Astrocyte of the spinal cord (primary cell): ENCODE measurements around the gene C3orf22.

Experiments
- DNase-seq: peaks from one replicate; pipeline ENCODE4 v3.0.0; 2011; ENCODE audit warnings: low read depth, low spot score
- H3K4me3 ChIP-seq: 2 replicates; pipeline ENCODE4 v1.5.1; 2011; ENCODE audit warnings: low read depth, mild to moderate bottlenecking, low read length, moderate library complexity
- in situ Hi-C: cut with HindIII; loops from 2 replicates; pipeline ENCODE4 v1.10.0; 2017; ENCODE audit warnings: low sequenced_read_pairs
- TF ChIP-seq, protein P1 (sequence below): IDR thresholded peaks from 2 replicates; pipeline ENCODE4 v1.5.1; 2012; ENCODE audit warnings: low read depth, mild to moderate bottlenecking, low read length, inconsistent platforms

Gene C3orf22

DNA sequence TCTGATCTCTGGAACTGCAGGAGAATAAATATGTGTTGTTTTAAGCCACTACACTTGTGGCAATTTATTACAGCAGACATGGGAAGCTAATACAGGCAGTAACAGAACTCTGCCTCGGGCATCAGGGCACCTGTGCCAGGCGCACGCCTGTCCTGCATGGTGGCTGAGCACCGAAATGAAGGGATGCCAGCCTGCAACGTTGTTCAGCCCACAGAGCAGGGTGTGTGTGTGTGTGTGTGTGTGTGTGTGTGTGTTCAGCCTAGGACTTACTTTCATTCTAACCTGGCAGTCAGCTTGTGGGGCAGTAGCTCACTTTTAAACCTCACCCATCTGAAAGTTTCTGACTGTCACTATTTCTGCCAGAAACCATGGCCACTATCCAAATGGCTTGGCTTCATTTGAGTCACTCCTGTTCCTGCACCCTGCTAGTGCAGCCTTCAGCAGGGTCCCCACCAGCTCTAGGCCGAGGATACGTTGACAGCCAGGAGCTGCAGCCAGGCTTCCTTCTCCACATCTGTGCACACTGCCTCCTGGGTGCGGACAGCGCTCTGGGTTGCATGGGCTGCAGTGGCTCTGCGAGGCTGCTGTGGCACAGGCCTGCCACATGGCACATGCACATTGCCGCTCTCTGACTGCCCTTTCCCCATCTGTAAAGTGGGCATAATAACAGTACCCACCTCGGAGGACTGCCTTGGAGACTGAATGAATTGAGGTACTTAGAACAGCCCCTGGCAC lies 45.6 kb downstream of the C3orf22 start:
- no peak for DNase-seq
- in situ Hi-C loops: no loop called here
- no peak overlapping the region for H3K4me3 ChIP-seq
- TF ChIP-seq, protein P1, sequence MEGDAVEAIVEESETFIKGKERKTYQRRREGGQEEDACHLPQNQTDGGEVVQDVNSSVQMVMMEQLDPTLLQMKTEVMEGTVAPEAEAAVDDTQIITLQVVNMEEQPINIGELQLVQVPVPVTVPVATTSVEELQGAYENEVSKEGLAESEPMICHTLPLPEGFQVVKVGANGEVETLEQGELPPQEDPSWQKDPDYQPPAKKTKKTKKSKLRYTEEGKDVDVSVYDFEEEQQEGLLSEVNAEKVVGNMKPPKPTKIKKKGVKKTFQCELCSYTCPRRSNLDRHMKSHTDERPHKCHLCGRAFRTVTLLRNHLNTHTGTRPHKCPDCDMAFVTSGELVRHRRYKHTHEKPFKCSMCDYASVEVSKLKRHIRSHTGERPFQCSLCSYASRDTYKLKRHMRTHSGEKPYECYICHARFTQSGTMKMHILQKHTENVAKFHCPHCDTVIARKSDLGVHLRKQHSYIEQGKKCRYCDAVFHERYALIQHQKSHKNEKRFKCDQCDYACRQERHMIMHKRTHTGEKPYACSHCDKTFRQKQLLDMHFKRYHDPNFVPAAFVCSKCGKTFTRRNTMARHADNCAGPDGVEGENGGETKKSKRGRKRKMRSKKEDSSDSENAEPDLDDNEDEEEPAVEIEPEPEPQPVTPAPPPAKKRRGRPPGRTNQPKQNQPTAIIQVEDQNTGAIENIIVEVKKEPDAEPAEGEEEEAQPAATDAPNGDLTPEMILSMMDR: no peak

DNA sequence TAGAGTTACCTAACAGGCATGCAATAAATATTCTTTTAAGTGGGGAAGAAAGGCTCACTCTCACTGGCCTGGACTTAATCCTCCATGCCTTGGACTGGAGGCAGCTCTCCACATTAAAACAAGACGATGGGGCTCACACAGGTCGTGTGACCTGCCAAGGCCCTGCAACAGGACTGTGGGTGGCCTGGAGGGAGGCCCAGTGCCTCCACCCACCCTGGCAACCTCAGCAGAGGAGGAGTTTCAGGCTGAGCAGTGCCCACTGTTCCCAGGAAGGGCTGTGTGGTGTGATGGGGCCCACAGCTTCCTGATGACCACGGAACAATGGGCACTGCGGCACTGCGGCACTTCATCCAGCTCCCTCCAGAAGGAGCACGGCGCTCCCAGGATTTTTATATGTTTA lies 46.7 kb downstream of the C3orf22 start:
- no peak for DNase-seq
- TF ChIP-seq, protein P1: no peak
- in situ Hi-C loops: no loop called here
- H3K4me3 ChIP-seq: no peak overlapping the region

DNA sequence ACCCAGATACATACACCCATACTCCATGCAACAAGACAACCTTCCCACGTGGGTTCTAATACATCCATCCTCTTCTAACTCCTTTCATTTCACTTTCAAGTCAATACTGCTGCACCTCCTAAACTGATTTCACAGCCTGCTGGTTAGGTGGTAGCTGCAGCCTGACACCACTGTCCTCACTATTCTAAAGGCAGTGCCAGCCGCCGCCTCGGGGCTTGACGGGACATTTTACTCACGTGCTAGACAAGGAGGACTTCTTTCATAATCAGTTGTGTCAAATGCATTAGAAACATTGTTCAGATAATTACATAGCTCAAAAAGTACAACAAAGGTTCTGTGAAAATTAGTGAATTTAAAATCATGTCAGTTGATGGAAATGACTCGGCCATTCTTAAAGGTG lies 47.4 kb downstream of the C3orf22 start:
- in situ Hi-C loops: no loop called here
- no peak for DNase-seq
- TF ChIP-seq, protein P1: no peak
- no peak overlapping the region for H3K4me3 ChIP-seq

DNA sequence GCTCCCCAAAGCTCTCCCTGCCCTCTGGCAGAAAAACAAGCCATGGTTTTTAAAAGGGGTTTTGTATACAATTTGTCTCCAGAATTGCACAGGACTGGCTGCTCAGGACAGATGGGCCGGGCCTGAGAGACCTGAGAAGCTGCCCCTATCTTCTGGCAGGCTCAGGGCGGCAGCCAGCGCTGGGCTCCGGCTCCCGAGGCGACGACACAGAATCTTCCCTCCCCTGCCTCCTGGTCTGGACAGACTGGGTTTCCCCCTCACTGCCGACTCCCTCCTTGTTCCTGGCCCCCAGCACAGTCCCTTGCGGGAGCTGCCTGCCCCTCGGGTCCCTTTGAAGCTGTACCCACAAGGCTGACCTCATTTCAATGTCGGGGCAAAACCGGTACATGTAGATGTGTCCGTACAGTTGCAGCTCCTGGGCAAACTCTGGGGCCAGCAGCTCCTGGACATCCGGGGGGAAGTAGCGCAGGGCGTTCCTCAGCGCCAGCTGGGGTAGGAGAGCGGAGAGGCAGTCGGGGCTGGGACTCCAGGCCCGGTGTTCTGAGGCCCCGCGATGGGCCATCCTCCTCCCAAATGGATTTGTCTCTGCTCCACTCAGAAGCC lies 48.3 kb downstream of the C3orf22 start:
- DNase-seq: no peak
- TF ChIP-seq, protein P1: no peak
- in situ Hi-C loops: no loop called here
- no peak overlapping the region for H3K4me3 ChIP-seq

DNA sequence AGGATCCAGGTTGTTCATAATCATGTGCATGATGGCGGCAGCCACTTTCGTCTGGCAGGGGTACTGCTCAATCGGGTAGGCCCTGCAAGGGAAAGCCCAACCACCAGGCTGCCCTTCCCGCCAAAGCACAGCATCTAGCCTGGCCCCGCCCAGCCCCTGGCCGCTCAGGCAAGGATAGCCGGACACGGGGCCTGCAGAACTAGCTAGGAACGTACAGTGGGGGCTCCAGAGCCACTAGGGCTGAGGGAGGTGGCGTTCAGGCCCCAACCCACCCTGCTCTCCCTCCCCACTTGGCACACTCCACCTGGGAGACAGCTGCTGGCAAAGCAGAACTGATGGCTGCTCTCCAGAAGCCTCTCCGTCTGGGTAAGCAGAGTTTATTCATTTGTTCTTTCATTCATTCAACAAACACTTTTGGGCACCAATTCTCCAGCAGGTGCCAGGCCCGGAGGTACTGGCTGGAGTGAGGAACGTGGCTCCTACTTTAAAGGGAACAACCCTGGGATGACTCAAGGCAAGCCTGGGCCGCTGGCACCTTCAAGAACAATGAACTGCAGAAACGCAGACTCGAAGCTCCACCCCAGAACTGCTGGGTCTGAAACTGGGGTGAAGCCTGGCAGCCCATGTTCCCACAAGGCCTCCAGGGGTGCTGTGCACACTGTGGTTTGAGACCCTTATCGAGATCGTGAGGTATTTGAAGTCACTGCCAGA lies 49.0 kb downstream of the C3orf22 start:
- in situ Hi-C loops: no loop called here
- TF ChIP-seq, protein P1: no peak
- no peak overlapping the region for H3K4me3 ChIP-seq
- no peak for DNase-seq

DNA sequence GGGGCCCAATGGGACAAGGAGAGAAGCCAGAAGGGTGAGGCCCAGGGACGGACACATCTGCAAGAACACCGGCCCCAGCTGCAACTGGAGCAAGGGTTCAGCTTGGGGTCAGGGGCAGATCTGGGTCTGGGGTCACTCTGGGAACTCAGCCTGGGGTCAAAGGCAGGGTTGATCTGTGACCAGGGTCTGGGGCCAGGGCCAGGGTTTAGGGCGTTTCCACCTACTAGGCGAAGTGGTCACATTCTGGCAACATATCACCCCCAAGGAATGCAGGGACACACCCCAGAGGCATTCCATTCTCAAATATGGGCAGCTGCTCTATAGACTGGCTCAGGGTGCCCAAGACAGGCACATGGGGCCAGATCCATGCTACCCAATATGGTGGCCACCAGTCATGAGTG lies 50.2 kb downstream of the C3orf22 start:
- in situ Hi-C loops: no loop called here
- H3K4me3 ChIP-seq: no peak overlapping the region
- no peak for DNase-seq
- TF ChIP-seq, protein P1: no peak
